ENCODE data around the gene TRIM4. TPM values are rescaled to one million over a fixed set of nuclear protein-coding genes. Genes with fewer than 3 reads are reported as not detected.

Gene TRIM4
- total RNA-seq, 1 experiment from 2014 or later, result 23.4 TPM

DNA sequence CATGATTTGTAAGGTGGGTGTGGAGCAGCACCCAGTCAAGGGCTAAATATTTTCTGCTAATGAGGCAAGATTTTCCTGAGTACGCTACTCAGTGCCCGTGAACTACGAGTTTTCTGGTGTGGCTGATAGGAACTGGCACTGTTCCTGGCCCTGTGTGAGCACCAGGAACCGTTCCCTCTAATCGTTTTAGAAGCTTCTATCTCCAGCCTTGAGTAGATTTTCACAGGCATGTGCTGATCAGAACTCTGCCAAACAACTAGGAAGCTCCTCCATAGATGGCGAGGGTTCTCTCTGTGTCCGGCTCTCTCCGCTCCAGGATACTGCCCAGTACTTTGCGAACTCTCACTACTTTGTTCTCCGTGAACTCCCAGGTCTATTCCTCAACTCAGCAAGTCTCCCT lies 17.7 kb downstream of the TRIM4 start:
- H3K36me3 ChIP-seq (ENCODE audit: insufficient read depth, low read length, poor library complexity, severe bottlenecking), result peaks cover 50% of the 10 kb centered on the region
- no peaks in the 10 kb centered on the region for H3K27me3 ChIP-seq (replicated peaks; ENCODE audit: insufficient read depth, low read depth, low read length, poor library complexity)
- no peak overlapping the region for H3K27ac ChIP-seq (ENCODE audit: low read depth, low read length, poor library complexity, severe bottlenecking)
- DNase-seq (ENCODE audit: low spot score), result no peak
- intact Hi-C loops (cut with micrococcal nuclease; ENCODE audit: unreplicated experiment), result no loop called here
- no peak overlapping the region for H3K4me3 ChIP-seq (ENCODE audit: low read depth, low read length, poor library complexity, severe bottlenecking)
- no peaks in the 10 kb centered on the region for H3K9me3 ChIP-seq (ENCODE audit: low read depth, low read length, poor library complexity, severe bottlenecking)
- no TSS peak for BruUV-seq (replicated peaks)
- CTCF ChIA-PET, result no interaction called here
- TF ChIP-seq EZH2 (IDR thresholded peaks at IDR 0.05; ENCODE audit: borderline replicate concordance, low read depth, low read length, poor library complexity, severe bottlenecking), result no peak
- TF ChIP-seq, protein P1, sequence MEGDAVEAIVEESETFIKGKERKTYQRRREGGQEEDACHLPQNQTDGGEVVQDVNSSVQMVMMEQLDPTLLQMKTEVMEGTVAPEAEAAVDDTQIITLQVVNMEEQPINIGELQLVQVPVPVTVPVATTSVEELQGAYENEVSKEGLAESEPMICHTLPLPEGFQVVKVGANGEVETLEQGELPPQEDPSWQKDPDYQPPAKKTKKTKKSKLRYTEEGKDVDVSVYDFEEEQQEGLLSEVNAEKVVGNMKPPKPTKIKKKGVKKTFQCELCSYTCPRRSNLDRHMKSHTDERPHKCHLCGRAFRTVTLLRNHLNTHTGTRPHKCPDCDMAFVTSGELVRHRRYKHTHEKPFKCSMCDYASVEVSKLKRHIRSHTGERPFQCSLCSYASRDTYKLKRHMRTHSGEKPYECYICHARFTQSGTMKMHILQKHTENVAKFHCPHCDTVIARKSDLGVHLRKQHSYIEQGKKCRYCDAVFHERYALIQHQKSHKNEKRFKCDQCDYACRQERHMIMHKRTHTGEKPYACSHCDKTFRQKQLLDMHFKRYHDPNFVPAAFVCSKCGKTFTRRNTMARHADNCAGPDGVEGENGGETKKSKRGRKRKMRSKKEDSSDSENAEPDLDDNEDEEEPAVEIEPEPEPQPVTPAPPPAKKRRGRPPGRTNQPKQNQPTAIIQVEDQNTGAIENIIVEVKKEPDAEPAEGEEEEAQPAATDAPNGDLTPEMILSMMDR (conservative IDR thresholded peaks at IDR 0.05; ENCODE audit: low read depth, low read length), result no peak
- H3K4me1 ChIP-seq (ENCODE audit: insufficient read depth, low read length, poor library complexity, severe bottlenecking), result no peaks in the 10 kb centered on the region
- POLR2A ChIA-PET (ENCODE audit: low non-redundant PET), result no interaction called here

DNA sequence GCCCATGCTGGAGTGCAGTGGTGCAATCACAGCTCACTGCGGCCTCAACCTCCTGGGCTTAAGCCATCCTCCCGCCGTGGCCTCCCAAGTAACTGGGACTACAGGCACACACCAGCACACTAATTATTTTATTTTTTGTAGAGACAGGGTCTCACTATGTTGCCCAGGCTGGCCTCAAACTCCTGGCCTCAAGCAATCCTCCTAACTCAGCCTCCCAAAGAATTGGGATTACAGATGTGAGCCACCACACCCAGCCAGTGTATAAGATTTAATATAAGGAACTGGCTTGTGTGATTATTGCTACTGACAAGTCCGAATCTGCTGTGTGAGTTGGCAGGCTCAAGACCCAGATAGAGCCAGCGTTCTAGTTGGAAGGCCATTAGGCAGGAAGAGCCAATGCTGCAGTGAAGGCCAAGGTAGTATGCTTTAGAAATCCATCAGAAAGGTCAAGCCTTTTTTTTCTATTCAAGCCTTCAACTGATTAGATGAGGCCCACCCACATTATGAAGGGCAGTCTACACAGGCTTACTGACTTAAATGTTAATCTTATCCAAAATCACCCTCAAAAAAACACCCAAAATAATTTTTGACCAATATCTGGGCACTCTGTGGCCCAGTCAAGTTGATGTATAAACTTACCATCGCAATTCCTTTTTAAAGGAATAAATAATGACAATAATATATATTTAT lies 19.4 kb downstream of the TRIM4 start:
- H3K36me3 ChIP-seq (ENCODE audit: insufficient read depth, low read length, poor library complexity, severe bottlenecking), result peaks cover 40% of the 10 kb centered on the region
- TF ChIP-seq, protein P1 (conservative IDR thresholded peaks at IDR 0.05; ENCODE audit: low read depth, low read length), result no peak
- TF ChIP-seq EZH2 (IDR thresholded peaks at IDR 0.05; ENCODE audit: borderline replicate concordance, low read depth, low read length, poor library complexity, severe bottlenecking), result no peak
- H3K27me3 ChIP-seq (replicated peaks; ENCODE audit: insufficient read depth, low read depth, low read length, poor library complexity), result no peaks in the 10 kb centered on the region
- H3K4me1 ChIP-seq (ENCODE audit: insufficient read depth, low read length, poor library complexity, severe bottlenecking), result no peaks in the 10 kb centered on the region
- POLR2A ChIA-PET (ENCODE audit: low non-redundant PET), result no interaction called here
- no peak overlapping the region for H3K27ac ChIP-seq (ENCODE audit: low read depth, low read length, poor library complexity, severe bottlenecking)
- no peak for DNase-seq (ENCODE audit: low spot score)
- CTCF ChIA-PET, result no interaction called here
- no TSS peak for BruUV-seq (replicated peaks)
- intact Hi-C loops (cut with micrococcal nuclease; ENCODE audit: unreplicated experiment), result no loop called here
- no peak overlapping the region for H3K4me3 ChIP-seq (ENCODE audit: low read depth, low read length, poor library complexity, severe bottlenecking)
- H3K9me3 ChIP-seq (ENCODE audit: low read depth, low read length, poor library complexity, severe bottlenecking), result no peaks in the 10 kb centered on the region

DNA sequence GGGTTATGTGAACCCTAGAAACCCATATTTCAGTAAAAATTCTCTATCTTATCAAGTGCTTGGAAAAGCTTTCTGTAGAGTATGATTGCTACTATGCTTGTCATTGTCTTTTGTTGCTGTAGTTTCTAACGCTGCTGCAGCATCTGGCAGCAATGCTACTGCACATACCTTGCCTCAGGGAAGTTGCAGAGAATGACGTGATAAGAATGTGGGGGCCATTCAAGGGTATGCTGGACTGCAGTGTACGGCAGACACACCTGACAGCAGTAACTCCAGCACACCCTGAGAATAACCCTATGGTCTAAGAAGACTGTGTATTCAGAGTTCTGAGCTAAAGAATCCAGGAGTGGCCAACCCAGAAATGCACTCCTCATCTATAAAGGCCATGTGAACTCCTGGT lies 20.5 kb downstream of the TRIM4 start:
- DNase-seq (ENCODE audit: low spot score), result no peak
- no peak for TF ChIP-seq EZH2 (IDR thresholded peaks at IDR 0.05; ENCODE audit: borderline replicate concordance, low read depth, low read length, poor library complexity, severe bottlenecking)
- TF ChIP-seq, protein P1 (conservative IDR thresholded peaks at IDR 0.05; ENCODE audit: low read depth, low read length), result no peak
- ChIA-PET CTCF (no interaction called here), POLR2A (ENCODE audit: low non-redundant PET) (no interaction called here)
- H3K27ac ChIP-seq (ENCODE audit: low read depth, low read length, poor library complexity, severe bottlenecking), result no peak overlapping the region
- intact Hi-C loops (cut with micrococcal nuclease; ENCODE audit: unreplicated experiment), result no loop called here
- H3K4me1 ChIP-seq (ENCODE audit: insufficient read depth, low read length, poor library complexity, severe bottlenecking), result no peaks in the 10 kb centered on the region
- no peaks in the 10 kb centered on the region for H3K9me3 ChIP-seq (ENCODE audit: low read depth, low read length, poor library complexity, severe bottlenecking)
- peaks cover 33% of the 10 kb centered on the region for H3K36me3 ChIP-seq (ENCODE audit: insufficient read depth, low read length, poor library complexity, severe bottlenecking)
- BruUV-seq (replicated peaks), result no TSS peak
- H3K27me3 ChIP-seq (replicated peaks; ENCODE audit: insufficient read depth, low read depth, low read length, poor library complexity), result no peaks in the 10 kb centered on the region
- no peak overlapping the region for H3K4me3 ChIP-seq (ENCODE audit: low read depth, low read length, poor library complexity, severe bottlenecking)
